GM12875 (cell line): ENCODE data around the gene REEP3.

Experiments
- H3K4me3 ChIP-seq: one replicate; pipeline ENCODE4 v1.5.1; 2011; ENCODE audit warnings: low read depth, low read length, control low read depth
- TF ChIP-seq, protein P1 (sequence below): IDR thresholded peaks from 2 replicates; pipeline ENCODE4 v1.5.1; 2011; ENCODE audit warnings: low read depth, mild to moderate bottlenecking, control low read depth, inconsistent platforms, low read length, moderate library complexity, borderline replicate concordance; ENCODE audit not compliant: insufficient read depth

REEP3 gene

DNA sequence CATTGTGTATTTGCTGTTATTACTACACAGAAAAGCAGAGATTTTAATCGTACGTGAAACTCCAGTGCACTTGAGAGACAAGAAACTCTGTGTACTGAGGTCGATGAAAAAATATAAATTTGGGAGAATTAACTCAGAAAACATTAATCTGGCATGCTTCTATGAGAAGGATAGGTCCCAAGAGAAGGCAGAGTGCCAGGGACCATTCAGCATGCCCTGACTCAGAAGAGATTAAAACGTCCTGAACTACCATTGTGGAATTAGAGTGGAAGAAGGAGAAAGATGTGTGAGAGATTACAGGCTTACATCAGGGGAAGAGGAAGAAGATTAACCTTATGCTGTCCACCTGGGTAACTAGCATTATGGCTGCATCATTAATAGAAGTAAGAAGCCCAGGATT lies 72.4 kb downstream of the REEP3 start:
- TF ChIP-seq, protein P1, sequence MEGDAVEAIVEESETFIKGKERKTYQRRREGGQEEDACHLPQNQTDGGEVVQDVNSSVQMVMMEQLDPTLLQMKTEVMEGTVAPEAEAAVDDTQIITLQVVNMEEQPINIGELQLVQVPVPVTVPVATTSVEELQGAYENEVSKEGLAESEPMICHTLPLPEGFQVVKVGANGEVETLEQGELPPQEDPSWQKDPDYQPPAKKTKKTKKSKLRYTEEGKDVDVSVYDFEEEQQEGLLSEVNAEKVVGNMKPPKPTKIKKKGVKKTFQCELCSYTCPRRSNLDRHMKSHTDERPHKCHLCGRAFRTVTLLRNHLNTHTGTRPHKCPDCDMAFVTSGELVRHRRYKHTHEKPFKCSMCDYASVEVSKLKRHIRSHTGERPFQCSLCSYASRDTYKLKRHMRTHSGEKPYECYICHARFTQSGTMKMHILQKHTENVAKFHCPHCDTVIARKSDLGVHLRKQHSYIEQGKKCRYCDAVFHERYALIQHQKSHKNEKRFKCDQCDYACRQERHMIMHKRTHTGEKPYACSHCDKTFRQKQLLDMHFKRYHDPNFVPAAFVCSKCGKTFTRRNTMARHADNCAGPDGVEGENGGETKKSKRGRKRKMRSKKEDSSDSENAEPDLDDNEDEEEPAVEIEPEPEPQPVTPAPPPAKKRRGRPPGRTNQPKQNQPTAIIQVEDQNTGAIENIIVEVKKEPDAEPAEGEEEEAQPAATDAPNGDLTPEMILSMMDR: no peak
- no peak overlapping the region for H3K4me3 ChIP-seq

GRCh38 chr10:63595072-63595471 lies 73.9 kb downstream of the REEP3 start:
- TF ChIP-seq, protein P1: no peak
- no peak overlapping the region for H3K4me3 ChIP-seq

DNA sequence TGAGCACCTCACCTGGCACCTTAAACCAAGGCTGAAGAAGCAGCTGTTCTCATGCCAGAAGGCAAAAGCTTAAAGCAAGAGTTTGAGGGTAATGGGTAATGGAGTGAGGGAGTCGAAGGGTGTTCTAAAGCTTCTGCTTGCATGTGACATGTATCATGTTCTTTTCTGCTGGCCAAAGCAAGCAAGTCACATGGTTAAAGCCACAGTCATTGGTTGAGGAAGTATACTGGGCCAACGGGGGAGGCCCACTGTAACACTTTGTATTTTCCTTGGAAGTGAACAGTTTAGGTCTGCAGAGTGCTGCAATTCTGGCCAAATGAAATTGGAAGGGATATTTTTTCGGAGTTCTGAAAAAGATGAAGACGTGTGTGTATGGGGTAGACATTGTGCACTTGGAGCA lies 75.7 kb downstream of the REEP3 start:
- H3K4me3 ChIP-seq: no peak overlapping the region
- TF ChIP-seq, protein P1: no peak

GRCh38 chr10:63600540-63600939 lies 79.3 kb downstream of the REEP3 start:
- TF ChIP-seq, protein P1: no peak
- no peak overlapping the region for H3K4me3 ChIP-seq

DNA sequence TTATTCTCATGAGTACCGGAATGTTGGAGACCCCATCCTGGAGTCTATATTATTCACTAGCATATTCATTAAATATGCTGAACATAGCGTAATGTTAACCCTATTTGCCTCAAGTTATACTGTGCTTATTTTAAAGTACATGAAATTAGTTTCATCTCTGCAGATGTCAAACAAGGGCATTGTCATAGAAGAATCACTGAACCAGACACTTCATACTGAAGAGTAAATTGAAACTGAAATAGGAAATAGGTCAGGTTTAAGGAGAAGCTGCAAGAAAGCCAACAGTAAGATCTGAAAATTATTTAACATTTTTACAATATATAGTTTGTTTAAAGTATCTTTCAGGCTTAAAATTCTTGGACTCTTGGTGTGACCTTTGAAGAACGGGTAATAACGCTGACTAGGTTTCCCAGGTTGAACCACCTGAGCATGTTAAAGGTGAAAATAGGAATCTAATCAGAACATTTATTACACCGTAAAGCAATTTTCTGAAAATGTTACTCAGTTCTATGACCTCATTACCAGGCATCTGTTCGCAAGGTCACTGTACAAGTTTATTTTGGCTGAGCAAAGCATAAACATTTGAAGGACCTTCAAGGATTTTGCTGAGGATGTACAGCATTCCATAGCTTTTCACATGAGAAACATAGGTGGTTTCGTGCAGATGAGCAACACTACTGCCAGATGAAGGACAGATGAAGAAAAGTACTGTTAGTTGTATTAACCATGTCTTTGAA lies 82.7 kb downstream of the REEP3 start:
- TF ChIP-seq, protein P1: no peak
- H3K4me3 ChIP-seq: no peak overlapping the region

DNA sequence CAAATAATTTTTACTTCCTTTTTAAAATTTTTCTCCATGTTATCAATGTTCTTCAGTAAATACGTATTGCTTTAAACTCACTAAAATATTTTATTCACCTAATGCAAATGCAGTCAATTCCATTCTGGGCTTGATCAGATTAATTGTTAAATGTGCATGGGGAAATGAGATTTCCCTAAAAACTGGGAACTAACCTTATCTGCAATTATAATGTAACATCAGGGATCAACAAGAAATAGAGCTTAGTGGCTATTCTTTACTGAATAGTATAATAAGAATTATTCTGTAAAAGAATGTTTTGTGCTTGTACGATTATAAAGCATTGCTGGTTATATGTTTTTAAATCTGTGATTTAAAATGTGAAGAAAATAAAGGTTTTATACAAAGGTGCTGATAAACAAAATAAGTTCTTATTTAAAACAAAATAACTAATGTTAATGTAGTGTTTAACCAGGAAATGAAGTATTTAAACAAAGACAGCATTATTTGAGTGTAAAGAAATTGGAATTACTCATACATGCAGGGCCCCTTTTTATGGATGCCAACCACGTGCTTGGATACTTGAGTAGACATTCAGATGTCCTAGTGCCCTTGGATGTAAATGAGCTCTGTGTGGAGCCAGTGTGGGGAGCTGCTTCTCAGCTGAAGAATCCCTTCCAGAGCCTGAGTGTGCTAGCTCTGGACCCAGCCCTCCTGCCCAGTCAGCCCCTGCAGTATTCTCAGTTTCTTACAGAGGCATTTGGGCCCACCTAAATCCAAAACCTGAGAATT lies 84.2 kb downstream of the REEP3 start:
- TF ChIP-seq, protein P1: no peak
- no peak overlapping the region for H3K4me3 ChIP-seq

- TF ChIP-seq, protein P1: no peak
- no peak overlapping the region for H3K4me3 ChIP-seq
These were observed 87.3 kb downstream of the REEP3 start for GRCh38 chr10:63608511-63608910.
